Kidney (tissue), 14 donors: ENCODE results near the gene SAMD13. TPM values are rescaled to one million over a fixed set of nuclear protein-coding genes. Genes with fewer than 3 reads are reported as not detected.
"Not testable (repeated sequence)": the region's sequence is repeated elsewhere in the genome, so short reads cannot be mapped to it uniquely, and the experiment has no call there.

Source experiments
- DNase-seq, 5 donors: peaks; one replicate each; pipeline ENCODE4 v3.0.0-alpha.2; 2013 to 2020
- FAIRE-seq: peaks from 2 replicates; lab custom pipeline; 2012; peaks lifted over from hg19 to GRCh38; lab: Jason Lieb, UNC
- H3K27ac ChIP-seq, 2 donors: one replicate each; pipeline ENCODE4 v1.7.0; 2013; ENCODE audit warnings: low read depth in 2 of 2, low read length in 2 of 2, inconsistent platforms in 1 of 2
- H3K27me3 ChIP-seq: one replicate; pipeline ENCODE4 v1.7.1; 2013; ENCODE audit warnings: low read length, inconsistent platforms; ENCODE audit not compliant: control insufficient read depth, insufficient read depth
- H3K36me3 ChIP-seq, 3 donors: one replicate each; pipeline versions ENCODE4 v1.7.0 to v1.7.1; 2013; ENCODE audit warnings: low read length in 3 of 3, control low read depth in 1 of 3, inconsistent platforms in 1 of 3; ENCODE audit not compliant: insufficient read depth in 3 of 3, control insufficient read depth in 2 of 3
- H3K4me1 ChIP-seq, 3 donors: one replicate each; pipeline versions ENCODE4 v1.7.0 to v1.7.1; 2013; ENCODE audit warnings: low read length in 3 of 3, inconsistent platforms in 1 of 3, low read depth in 1 of 3; ENCODE audit not compliant: control insufficient read depth in 2 of 3, insufficient read depth in 2 of 3
- H3K4me3 ChIP-seq, 3 donors: one replicate each; pipeline versions ENCODE4 v1.7.0 to v1.8.1; 2013; ENCODE audit warnings: low read length in 3 of 3, control low read depth in 1 of 3, inconsistent platforms in 1 of 3
- H3K9ac ChIP-seq, 3 donors: one replicate each; pipeline versions ENCODE4 v1.7.0 to v1.7.1; 2013; ENCODE audit warnings: low read length in 3 of 3, control low read depth in 1 of 3, inconsistent platforms in 1 of 3
- H3K9me3 ChIP-seq, 3 donors: one replicate each; pipeline versions ENCODE4 v1.7.0 to v1.7.1; 2013; ENCODE audit warnings: low read length in 3 of 3, control low read depth in 1 of 3, inconsistent platforms in 1 of 3; ENCODE audit not compliant: control insufficient read depth in 2 of 3, insufficient read depth in 1 of 3
- CTCF ChIP-seq: IDR thresholded peaks from 3 replicates; pipeline ENCODE4 v1.5.1; 2012; ENCODE audit warnings: mild to moderate bottlenecking, moderate library complexity, borderline replicate concordance; ENCODE audit not compliant: insufficient read depth; ENCODE audit errors: extremely low read depth
- intact Hi-C: fragments of 100-400 bp; cut with DNase I; formaldehyde crosslinking; loops from one replicate; pipeline ENCODE4 v1.11.1; 2022
- polyA plus RNA-seq: library from polyadenylated mRNA; stranded (reverse); fragments of 350-450 nt; fragmentation: Illumina TruSeq; extraction: RNeasy Lipid Tissue Mini Kit (QIAGEN cat#74804); gene quantifications from one replicate; pipeline ENCODE4 v1.2.3, GENCODE V29; 2014; ENCODE audit warnings: low read depth, low replicate concordance; ENCODE audit not compliant: insufficient read depth
- total RNA-seq: library from RNA; stranded (reverse); fragmentation: NEBNext Ultra II Directional; extraction: Animal tissue kit (Norgen Biotek cat#: 25700); gene quantifications from one replicate; pipeline ENCODE4 v1.2.1, GENCODE V29; 2021
- donor health status: control.
- donor health status: control.
- donor health status: control.
- donor health status: control.
- donor health status: control.
- donor health status: DM: yes; HTN: yes; CAD: no.
- donor health status: Normal renal cell carcinoma (clear cell type).

Gene SAMD13
- total and polyA plus RNA-seq, 2 donors from 2014 or later, result 2.9 to 4.5 TPM

- peaks cover 0 to 13% (median 0%) of the 10 kb centered on the region in 3 donors for H3K9me3 ChIP-seq
- DNase-seq (no peak), FAIRE-seq (no peak)
- no peaks in the 10 kb centered on the region for H3K27me3 ChIP-seq
- no peaks in the 10 kb centered on the region for H3K4me1 ChIP-seq
- H3K27ac ChIP-seq, result no peak overlapping the region
- no peak overlapping the region for H3K9ac ChIP-seq
- TF ChIP-seq CTCF, result no peak
- no peak overlapping the region for H3K4me3 ChIP-seq
- H3K36me3 ChIP-seq, result no peaks in the 10 kb centered on the region
- intact Hi-C loops, result no loop called here
These were observed 18.7 kb upstream of the SAMD13 start for GRCh38 chr1:84282780-84283333.

DNA sequence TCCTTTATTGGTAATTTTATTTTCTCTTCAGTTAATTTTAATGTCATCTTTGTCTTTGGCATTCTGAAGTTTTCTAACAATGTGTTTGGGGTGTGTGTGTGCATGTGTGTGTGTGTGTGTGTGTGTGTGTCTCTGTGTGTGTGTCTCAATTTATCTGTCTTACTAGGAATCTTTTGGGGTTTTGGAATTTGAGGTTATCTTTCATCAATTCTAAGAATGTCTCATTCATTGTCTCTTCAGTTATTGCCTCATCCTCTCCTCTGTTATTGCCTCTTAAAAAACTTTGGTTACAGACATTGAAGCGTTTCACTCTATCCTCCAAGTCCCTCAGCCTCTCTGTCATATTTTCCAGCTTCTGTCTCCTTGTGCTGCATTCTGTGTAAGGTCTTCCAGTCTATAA is 18.1 kb upstream of the SAMD13 start:
- DNase-seq (no peak), FAIRE-seq (no peak)
- intact Hi-C loops, result no loop called here
- Histone ChIP-seq H3K36me3 (no peaks in the 10 kb centered on the region), H3K4me3 (no peak overlapping the region), H3K27ac (no peak overlapping the region), H3K4me1 (no peaks in the 10 kb centered on the region), H3K9me3 (peaks cover 0 to 15% (median under 1%) of the 10 kb centered on the region in 3 donors), H3K27me3 (no peaks in the 10 kb centered on the region), H3K9ac (no peak overlapping the region)
- no peak for TF ChIP-seq CTCF

DNA sequence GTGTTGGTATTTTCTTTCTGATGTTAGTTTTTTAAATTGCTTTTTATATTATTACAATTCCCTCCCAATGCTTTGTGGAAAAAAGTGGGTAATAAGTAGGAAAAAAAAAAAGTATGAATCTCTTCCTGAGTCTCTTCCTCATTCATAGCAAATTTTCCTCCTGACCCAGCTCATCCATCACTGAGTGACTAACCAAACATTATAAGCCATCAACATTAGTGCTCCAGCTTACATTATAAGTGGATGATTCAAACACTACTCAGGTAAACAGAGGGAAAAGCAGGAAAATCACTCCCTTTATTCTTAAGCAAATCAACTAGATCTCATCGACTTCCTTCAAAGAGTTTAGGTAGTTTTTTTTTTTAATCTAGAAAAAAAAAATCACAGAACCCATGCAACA is 15.4 kb upstream of the SAMD13 start:
- Histone ChIP-seq H3K27me3 (no peaks in the 10 kb centered on the region), H3K4me1 (no peaks in the 10 kb centered on the region), H3K9ac (no peak overlapping the region), H3K27ac (no peak overlapping the region), H3K36me3 (no peaks in the 10 kb centered on the region), H3K4me3 (no peak overlapping the region), H3K9me3 (peaks cover 0 to 23% (median 2%) of the 10 kb centered on the region in 3 donors)
- FAIRE-seq (no peak), DNase-seq (no peak)
- TF ChIP-seq CTCF, result no peak
- intact Hi-C loops, result no loop called here

DNA sequence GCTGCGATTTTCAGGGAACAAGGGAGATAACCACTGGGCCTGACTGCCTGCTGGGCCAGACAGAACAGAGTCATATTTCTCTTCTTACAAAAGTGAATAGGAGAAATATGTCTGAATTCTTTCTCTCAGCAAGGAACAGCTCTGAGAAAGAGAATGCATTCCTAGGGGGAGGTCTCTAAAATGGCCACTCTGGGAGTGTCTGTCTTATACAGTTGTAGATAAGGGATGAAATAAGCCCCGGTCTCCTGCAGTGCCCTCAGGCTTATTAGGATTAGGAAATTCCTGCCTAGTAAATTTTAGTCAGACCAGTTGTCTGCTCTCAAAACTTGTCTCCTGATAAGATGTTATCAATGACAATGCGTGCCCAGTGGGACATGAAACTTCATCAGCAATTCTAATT is 14.1 kb upstream of the SAMD13 start:
- H3K4me3 ChIP-seq, H3K27ac ChIP-seq, intact Hi-C loops, FAIRE-seq, H3K9ac ChIP-seq, H3K36me3 ChIP-seq, H3K4me1 ChIP-seq, H3K27me3 ChIP-seq, DNase-seq: not testable (repeated sequence)
- peaks cover 0 to 23% (median 2%) of the 10 kb centered on the region in 3 donors for H3K9me3 ChIP-seq
